Activated CD4-positive, alpha-beta T cell treated with anti-CD3 and anti-CD28 coated beads for 1 hour (primary cell): ENCODE measurements around the gene ARHGAP42.
"Not testable (repeated sequence)": the region's sequence is repeated elsewhere in the genome, so short reads cannot be mapped to it uniquely, and the experiment has no call there.

Experiments
- DNase-seq: peaks from one replicate; pipeline ENCODE4 v3.0.0-alpha.2; 2020

Gene ARHGAP42

GRCh38 chr11:100687054-100687629, at the start of gene ARHGAP42:
ARHGAP42 (plus strand) TSS chr11:100687288; CDS start chr11:100687679, 391 bp downstream.
- DNase-seq, result no peak

DNA sequence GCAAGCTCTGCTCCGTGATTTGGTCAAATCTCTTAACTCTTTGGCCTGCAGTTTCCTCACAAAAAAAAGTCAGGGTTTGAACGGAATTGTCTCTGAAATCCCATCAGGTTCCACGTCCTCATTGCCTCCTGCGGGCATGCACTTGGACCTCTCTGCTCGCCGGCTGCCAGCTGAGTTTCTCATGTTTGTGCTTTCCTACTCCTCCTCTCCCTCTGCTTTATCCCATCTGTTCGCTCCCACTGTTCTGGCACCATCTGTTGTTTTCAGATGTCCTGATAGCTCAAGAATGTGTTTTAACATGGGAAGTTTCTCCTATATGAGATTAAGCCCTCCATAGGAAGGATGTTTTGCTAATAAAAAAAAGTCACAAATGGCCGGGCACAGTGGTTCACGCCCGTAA, 49.4 kb upstream of the ARHGAP42 start:
- no peak for DNase-seq

DNA sequence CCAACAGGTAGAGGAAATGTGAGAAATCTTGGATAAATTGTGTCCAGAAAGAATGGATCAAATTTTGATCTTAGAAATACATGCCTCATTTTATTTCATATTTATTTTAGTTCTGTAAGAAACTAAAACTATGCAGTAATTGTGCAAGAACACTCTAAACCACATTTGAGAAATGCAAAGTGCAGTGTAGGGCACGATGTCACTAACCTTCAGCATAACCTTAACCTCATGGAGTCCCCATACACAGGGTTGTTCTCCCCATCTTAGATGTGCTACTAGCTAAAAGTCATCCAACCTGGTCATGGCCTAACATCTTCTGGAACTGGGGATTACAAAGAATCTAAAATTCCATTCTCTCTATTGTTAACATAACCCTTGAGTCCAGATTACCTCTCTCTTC, 48.4 kb upstream of the ARHGAP42 start:
- no peak for DNase-seq

- no peak for DNase-seq
These were observed 47.9 kb upstream of the ARHGAP42 start for GRCh38 chr11:100639140-100639539.

GRCh38 chr11:100640071-100640470, 47.0 kb upstream of the ARHGAP42 start:
- DNase-seq, result no peak

DNA sequence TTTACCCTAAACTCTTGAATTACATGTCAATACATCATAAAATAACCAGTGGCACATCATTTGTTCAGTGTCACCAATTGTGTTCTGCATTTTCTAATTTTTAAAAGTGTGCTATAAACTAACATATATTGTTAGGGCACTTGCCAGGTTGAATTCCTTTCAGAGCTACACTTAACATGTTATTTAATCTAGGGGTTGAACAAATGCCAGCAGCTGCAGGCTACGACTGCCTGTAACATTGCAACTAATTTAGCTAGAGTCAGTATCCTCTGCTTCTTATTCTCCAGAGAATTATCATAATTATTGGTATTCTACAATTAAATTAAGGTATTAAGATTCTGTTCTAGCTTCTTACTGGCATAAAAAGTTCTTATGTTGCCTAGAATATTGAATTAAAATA, 46.4 kb upstream of the ARHGAP42 start:
- DNase-seq, result no peak

DNA sequence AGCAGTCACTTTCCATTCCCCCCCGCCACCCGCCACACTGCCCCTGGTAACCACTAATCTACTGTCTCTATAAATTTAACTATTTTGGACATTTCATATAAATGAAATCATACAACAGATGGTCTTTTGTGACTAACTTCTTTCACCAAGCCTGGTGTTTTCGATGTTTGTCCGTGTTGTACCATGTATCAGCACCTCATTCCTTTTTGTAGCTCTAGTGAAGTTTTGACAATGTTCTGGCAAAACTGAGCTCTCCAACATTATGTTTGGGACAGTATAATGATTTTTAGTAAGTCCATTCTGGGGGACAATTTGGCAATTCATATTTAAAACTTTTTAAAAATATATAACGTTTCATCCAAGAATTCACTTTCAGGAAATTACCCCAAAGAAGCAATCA, 45.6 kb upstream of the ARHGAP42 start:
- DNase-seq, result no peak

- DNase-seq, result no peak
These were observed 40.5 kb upstream of the ARHGAP42 start for GRCh38 chr11:100646545-100646944.

DNA sequence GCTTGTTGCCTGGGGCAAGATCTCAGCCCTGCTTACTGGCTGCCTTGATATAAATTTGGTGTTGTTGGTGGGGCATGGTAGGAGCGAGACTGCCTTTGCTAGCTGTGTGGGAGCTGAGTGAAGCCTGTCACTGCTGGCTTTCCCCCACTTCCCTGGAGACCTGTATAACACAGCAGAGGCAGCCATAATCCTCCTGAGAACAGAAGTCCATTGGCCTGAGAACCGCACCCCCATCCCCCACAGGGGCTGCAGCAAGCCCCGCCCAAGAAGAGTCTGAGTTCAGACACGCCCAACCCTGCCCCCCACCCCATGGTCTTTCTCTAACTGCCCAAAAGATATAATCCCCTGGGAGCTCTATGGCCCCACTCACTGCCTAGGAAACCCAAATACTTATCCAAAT, 39.2 kb upstream of the ARHGAP42 start:
- DNase-seq, result no peak

- no peak for DNase-seq
These were observed 23.5 kb upstream of the ARHGAP42 start for GRCh38 chr11:100663583-100663982.

DNA sequence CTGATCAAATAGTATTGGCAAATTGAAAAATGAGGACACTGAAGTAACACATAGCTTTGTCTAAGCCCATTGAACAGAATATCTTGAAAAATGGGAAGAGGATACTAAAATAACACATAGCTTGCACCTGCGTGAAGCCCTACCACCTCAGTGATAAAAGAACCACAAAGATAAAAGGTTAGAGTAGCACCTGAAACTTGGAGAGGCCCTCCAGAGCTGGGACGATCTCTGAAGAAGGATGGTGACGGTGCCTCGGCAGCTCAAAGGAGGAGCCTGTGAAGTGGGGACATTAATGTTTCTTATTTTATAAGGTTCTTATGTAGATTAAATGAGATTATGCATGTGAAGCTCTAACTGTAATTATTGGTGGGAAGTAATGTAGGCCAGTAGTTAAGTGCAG, 23.1 kb upstream of the ARHGAP42 start:
- no peak for DNase-seq

DNA sequence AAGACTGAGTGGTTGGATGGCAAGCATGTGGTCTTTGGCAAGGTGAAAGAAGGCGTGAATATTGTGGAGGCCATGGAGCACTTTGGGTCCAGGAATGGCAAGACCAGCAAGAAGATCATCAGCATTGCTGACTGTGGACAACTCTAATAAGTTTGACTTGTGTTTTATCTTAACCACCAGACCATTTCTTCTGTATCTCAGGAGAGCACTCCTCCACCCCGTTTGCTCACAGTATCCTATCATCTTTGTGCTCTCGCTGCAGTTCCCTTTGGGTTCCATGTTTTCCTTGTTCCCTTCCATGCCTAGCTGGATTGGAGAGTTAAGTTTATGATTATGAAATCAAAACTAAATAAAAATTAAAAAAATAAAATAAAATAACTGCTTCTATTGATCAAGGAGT, 20.3 kb upstream of the ARHGAP42 start:
- not testable (repeated sequence) for DNase-seq

DNA sequence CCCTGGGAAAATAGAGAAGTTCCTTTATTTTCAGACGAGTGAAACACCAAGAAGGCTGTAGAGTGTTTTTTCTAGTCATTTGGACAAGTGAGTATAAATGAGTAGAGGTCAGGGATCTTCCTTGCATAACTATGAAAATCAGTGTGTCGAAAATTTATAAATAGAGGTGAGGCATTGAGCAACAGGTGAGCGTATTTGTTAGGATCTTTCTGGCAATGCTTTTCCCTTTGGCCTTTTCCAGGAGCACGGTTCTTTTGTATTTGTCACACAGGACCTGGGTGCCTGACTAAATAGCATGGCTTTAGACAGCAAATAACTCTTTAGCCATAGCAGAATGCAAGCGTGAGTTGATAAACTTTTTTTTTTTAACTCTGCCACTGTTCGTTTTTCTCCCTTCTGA, 19.6 kb upstream of the ARHGAP42 start:
- no peak for DNase-seq

DNA sequence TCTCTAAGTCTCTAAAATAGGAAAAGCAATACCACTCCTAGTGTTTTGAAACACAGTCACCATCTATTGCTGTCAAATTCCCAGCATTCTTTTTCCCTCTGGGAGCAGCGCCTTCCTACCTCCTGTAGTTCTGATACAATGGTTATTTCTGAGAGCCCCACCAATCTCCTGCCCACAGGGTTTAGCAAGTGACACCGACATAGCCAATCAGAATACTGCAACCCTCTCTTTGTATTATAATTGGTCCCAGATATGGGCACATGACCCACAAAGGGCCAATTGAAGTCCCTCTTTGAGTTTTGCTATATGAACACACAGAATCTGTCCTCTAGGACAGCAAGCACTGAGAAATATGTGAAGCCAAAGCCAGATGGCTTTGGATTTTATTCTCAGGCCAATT, 16.9 kb upstream of the ARHGAP42 start:
- DNase-seq, result no peak

DNA sequence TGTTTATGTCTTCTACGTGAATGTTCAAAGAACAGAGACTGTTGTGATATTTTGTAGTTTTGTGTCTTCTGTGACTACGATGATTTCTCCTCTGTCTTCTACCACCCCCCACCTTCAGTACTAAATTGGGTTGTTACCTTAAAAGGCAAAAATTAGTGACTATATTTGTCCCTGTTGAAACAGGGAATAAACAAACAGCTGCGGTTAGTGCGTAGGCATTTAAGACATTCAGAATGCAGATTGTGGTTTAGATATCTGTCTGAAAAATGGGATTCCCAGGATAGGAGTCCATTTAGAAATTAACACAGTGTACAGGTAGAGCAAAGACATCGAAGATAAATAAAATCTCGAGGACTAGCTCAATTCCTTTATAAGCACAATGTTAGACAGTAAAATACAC, 15.6 kb upstream of the ARHGAP42 start:
- DNase-seq, result no peak

DNA sequence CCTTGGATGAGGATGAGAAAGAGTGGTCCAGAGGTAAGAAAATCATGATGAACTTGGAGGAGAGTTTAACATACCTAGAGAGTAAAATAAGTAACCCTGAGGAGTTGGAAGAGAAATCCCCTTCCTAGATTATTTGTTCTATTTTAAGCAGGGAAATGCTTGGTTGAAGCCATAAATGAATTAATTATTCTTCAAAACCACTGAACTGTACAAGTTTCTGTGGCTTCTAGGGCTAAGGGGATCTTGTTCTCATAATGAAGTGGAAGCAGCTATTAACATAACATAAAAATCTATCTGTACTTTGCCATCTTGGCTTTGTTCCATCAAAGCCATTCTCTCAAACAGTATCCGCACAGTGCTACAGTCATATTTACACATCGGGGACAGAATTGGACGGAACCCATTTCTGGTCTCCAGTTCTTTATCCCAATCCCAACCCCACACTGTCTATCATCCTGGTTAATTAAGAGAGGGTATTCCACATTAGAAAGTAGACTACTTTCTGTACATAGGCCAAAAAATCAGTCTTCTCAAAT, 14.5 kb upstream of the ARHGAP42 start:
- DNase-seq, result no peak

GRCh38 chr11:100673063-100673462, 14.0 kb upstream of the ARHGAP42 start:
- no peak for DNase-seq

DNA sequence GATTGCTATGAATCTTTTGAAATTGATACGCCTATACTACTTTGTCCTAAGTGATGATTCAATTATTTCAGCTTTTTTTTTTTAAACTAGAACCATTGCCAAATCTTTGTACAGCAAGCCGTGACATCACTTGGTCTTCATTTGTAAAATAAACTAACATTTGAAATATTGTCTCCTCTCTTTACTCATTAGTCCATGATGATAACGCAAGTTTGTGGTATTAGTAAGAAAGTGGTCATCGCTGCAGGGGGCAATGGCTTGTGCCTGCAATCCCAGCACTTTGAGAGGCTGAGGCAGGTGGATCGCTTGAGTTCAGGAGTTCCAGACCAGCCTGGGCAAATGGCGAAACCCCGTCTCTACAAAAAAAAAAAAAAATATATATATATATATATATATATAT, 12.9 kb upstream of the ARHGAP42 start:
- DNase-seq, result no peak

- no peak for DNase-seq
These were observed 11.9 kb upstream of the ARHGAP42 start for GRCh38 chr11:100675115-100675650.

DNA sequence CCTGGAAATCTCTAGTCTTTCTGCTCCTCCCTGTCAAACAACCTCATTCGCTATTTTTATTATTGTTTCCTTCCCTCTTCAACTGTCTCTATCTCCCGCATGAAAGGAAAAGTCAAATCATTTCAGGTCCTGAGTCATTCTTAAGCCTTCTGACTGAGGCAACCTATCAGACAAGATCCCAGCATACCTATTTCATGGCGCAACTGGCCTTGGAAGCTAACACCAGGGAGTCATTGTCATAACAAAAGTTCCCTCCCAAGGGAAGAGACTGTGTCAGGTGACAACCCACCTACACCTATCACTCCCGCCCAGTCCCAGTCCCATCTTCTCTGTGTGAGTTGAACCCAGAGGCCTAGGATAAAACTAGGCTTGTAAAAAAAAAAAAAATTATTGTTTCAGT, 10.2 kb upstream of the ARHGAP42 start:
- no peak for DNase-seq

DNA sequence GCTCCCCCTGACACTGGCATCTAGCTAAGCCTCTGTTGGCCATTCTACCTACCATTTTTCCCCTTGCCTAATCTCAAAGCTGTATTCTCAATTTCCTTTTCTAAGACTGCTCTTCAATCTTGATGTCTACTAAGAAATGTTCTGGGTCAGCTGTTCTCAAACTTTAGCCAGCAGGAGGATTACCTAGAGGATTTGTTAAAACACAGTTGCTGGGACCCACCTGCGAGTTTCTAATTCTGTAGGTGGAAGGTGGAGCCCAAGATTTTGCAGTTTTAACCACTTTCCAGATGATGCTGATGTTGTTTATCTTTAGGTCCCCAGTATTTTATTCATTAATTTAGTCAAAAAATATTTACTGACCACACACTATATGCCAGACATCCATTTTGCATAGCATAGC, 9.3 kb upstream of the ARHGAP42 start:
- DNase-seq, result no peak

GRCh38 chr11:100680070-100680469, 7.0 kb upstream of the ARHGAP42 start:
- no peak for DNase-seq

DNA sequence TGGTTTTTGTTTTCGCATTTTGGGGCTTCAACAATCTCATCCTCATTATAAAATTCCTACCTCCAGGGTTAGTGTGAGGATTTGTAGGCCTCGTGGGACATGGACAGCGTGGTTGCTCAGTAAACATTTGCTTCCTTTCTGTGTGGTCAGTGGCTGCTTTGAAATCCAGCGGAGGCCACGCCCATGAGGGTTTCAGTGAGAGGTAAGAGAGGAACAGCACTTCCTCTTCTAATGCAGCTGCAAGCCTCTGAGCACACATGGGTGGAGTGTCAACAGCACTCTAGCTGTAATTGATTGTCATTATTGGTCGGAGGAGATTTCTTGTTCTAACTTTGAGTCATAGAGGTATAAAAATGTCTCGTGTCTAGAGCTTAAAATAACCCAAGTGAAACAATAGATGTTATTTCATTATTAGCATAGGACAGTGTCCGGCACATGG, 6.0 kb upstream of the ARHGAP42 start:
- DNase-seq, result no peak

GRCh38 chr11:100682247-100682969, 4.7 kb upstream of the ARHGAP42 start:
- DNase-seq, result no peak
